HEK293 (cell line): ENCODE measurements around the gene CD207.

Experiments used
- CTCF ChIA-PET: fragments of 350-600 bp; formaldehyde crosslinking; extraction: SDS; loops from one replicate; lab custom pipeline; 2021; ENCODE audit warnings: antibody characterized with exemption; lab: Yijun Ruan, JAX
- POLR2A ChIA-PET: fragments of 300-600 bp; formaldehyde crosslinking; extraction: SDS; loops from one replicate; lab custom pipeline; 2020; ENCODE audit warnings: antibody characterized with exemption, inconsistent platforms; lab: Yijun Ruan, JAX
- H3K27ac ChIP-seq: fragments of 200-500 bp; sonication (Bioruptor generic); 2 replicates; pipeline ENCODE4 v1.5.1; 2014; ENCODE audit warnings: low read depth, low read length, control low read depth, inconsistent platforms; ENCODE audit errors: extremely low read depth
- H3K36me3 ChIP-seq, 2 experiments: fragments of 200-500 bp in 1 of 2; sonication (Bioruptor generic) in 1 of 2; 1 replicate in 1 of 2; 2 replicates in 1 of 2; pipeline ENCODE4 v1.5.1; 2014 to 2017; ENCODE audit warnings: inconsistent platforms in 2 of 2, low read length in 2 of 2; ENCODE audit not compliant: control insufficient read depth in 2 of 2, insufficient read depth in 1 of 2
- H3K4me1 ChIP-seq: fragments of 200-500 bp; sonication (Bioruptor generic); 2 replicates; pipeline ENCODE4 v1.5.1; 2014; ENCODE audit warnings: mild to moderate bottlenecking, low read length, inconsistent platforms; ENCODE audit not compliant: control insufficient read depth, insufficient read depth
- H3K4me3 ChIP-seq: 2 replicates; pipeline ENCODE4 v1.5.1; 2011; ENCODE audit warnings: low read depth, mild to moderate bottlenecking, control low read depth, low read length, moderate library complexity
- H3K9me3 ChIP-seq: fragments of 200-500 bp; sonication (Bioruptor generic); 2 replicates; pipeline ENCODE4 v1.5.1; 2014; ENCODE audit warnings: low read depth, low read length, inconsistent platforms; ENCODE audit not compliant: control insufficient read depth, insufficient read depth
- BCL11B ChIP-seq: fragments of 450-650 bp; formaldehyde crosslinking; IDR thresholded peaks from 2 replicates; pipeline ENCODE4 v1.5.1; 2016; ENCODE audit warnings: low read depth, missing biosample characterization, missing genetic modification characterization
- MYNN ChIP-seq: fragments of 450-650 bp; formaldehyde crosslinking; IDR thresholded peaks from 2 replicates; pipeline ENCODE4 v1.5.1; 2016; ENCODE audit warnings: missing biosample characterization, missing genetic modification characterization, borderline replicate concordance
- SCRT1 ChIP-seq: fragments of 450-650 bp; formaldehyde crosslinking; IDR thresholded peaks from 2 replicates; pipeline ENCODE4 v1.5.1; 2016; ENCODE audit warnings: missing biosample characterization, missing genetic modification characterization, borderline replicate concordance
- ZBTB8A ChIP-seq: fragments of 450-650 bp; formaldehyde crosslinking; IDR thresholded peaks from 2 replicates; pipeline ENCODE4 v1.5.1; 2016; ENCODE audit warnings: missing biosample characterization, missing genetic modification characterization
- ZNF138 ChIP-seq: fragments of 450-650 bp; formaldehyde crosslinking; IDR thresholded peaks from 2 replicates; pipeline ENCODE4 v1.5.1; 2016; ENCODE audit warnings: missing biosample characterization, missing genetic modification characterization, borderline replicate concordance
- ZNF19 ChIP-seq: fragments of 450-650 bp; formaldehyde crosslinking; IDR thresholded peaks from 2 replicates; pipeline ENCODE4; 2016; ENCODE audit warnings: missing biosample characterization, missing genetic modification characterization, low read depth
- ZNF221 ChIP-seq: fragments of 450-650 bp; formaldehyde crosslinking; IDR thresholded peaks from 2 replicates; pipeline ENCODE4 v1.5.1; 2017; ENCODE audit warnings: missing biosample characterization, missing genetic modification characterization, borderline replicate concordance
- ZNF266 ChIP-seq: fragments of 450-650 bp; formaldehyde crosslinking; IDR thresholded peaks from 2 replicates; pipeline ENCODE4 v1.5.1; 2016; ENCODE audit warnings: missing biosample characterization, missing genetic modification characterization, low read depth
- ZNF555 ChIP-seq: fragments of 450-650 bp; formaldehyde crosslinking; conservative IDR thresholded peaks from 2 replicates; pipeline ENCODE4 v1.5.1; 2017; ENCODE audit warnings: missing biosample characterization, mild to moderate bottlenecking, missing genetic modification characterization, inconsistent platforms
- ZNF791 ChIP-seq: fragments of 450-650 bp; formaldehyde crosslinking; IDR thresholded peaks from 2 replicates; pipeline ENCODE4 v1.5.1; 2016; ENCODE audit warnings: missing biosample characterization, missing genetic modification characterization
- ZNF792 ChIP-seq: fragments of 450-650 bp; formaldehyde crosslinking; IDR thresholded peaks from 2 replicates; pipeline ENCODE4 v1.5.1; 2016; ENCODE audit warnings: missing biosample characterization, missing genetic modification characterization
- TF ChIP-seq, protein P1 (sequence below): fragments of 450-650 bp; formaldehyde crosslinking; IDR thresholded peaks from 2 replicates; pipeline ENCODE4 v1.5.1; 2016; ENCODE audit warnings: missing biosample characterization, missing genetic modification characterization
- TF ChIP-seq, protein P2 (sequence below): fragments of 450-650 bp; formaldehyde crosslinking; IDR thresholded peaks from 2 replicates; pipeline ENCODE4 v1.5.1; 2017; ENCODE audit warnings: missing biosample characterization, mild to moderate bottlenecking, missing genetic modification characterization, moderate library complexity
- TF ChIP-seq, protein P3 (sequence below): fragments of 450-650 bp; formaldehyde crosslinking; IDR thresholded peaks from 2 replicates; pipeline ENCODE4 v1.5.1; 2016; ENCODE audit warnings: missing biosample characterization, missing genetic modification characterization
- TF ChIP-seq, protein P4 (sequence below): fragments of 450-650 bp; formaldehyde crosslinking; IDR thresholded peaks from 2 replicates; pipeline ENCODE4 v1.5.1; 2016; ENCODE audit warnings: missing biosample characterization, missing genetic modification characterization

CD207 gene

DNA sequence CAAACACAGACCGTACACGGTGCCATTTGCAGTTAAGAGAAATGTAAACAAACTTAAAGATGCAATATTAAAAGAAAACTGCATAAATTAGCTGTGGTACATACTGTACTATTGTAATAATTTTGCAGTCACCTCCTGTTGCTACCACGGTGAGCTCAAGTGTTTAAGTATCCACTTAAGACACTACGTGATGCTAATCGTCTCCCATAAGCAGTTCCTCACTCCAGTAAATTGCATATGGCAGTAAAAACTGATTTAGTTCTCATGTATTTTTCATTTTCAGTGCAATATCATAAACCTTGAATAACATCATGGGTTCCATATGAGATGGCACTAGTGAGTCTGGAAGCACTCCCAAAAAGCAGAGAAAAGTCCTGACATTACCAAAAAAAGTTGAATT is 29.6 kb downstream of the CD207 start:
- Histone ChIP-seq H3K36me3 (no peaks in the 10 kb centered on the region), H3K9me3 (no peaks in the 10 kb centered on the region), H3K4me3 (no peak overlapping the region), H3K4me1 (no peaks in the 10 kb centered on the region), H3K27ac (no peak overlapping the region)
- POLR2A ChIA-PET = no interaction called here
- CTCF ChIA-PET = interaction anchor here (1.3 to 1.4 kb wide), 2 partner anchors 20 to 65 kb away, joined by 3 to 5 read pairs; no protein-coding TSS in a partner anchor
- no peak for TF ChIP-seq ZNF221 (tag by site-specific recombination)
- no peak for TF ChIP-seq ZNF792 (tag by site-specific recombination)
- TF ChIP-seq ZBTB8A (tag by site-specific recombination) = no peak
- no peak for TF ChIP-seq BCL11B (tag by site-specific recombination)
- TF ChIP-seq, protein P1, sequence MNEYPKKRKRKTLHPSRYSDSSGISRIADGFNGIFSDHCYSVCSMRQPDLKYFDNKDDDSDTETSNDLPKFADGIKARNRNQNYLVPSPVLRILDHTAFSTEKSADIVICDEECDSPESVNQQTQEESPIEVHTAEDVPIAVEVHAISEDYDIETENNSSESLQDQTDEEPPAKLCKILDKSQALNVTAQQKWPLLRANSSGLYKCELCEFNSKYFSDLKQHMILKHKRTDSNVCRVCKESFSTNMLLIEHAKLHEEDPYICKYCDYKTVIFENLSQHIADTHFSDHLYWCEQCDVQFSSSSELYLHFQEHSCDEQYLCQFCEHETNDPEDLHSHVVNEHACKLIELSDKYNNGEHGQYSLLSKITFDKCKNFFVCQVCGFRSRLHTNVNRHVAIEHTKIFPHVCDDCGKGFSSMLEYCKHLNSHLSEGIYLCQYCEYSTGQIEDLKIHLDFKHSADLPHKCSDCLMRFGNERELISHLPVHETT (tag by site-specific recombination) = no peak
- TF ChIP-seq ZNF138 = no peak
- TF ChIP-seq ZNF555 = no peak
- TF ChIP-seq ZNF19 (tag by site-specific recombination) = no peak
- no peak for TF ChIP-seq MYNN (tag by site-specific recombination)

DNA sequence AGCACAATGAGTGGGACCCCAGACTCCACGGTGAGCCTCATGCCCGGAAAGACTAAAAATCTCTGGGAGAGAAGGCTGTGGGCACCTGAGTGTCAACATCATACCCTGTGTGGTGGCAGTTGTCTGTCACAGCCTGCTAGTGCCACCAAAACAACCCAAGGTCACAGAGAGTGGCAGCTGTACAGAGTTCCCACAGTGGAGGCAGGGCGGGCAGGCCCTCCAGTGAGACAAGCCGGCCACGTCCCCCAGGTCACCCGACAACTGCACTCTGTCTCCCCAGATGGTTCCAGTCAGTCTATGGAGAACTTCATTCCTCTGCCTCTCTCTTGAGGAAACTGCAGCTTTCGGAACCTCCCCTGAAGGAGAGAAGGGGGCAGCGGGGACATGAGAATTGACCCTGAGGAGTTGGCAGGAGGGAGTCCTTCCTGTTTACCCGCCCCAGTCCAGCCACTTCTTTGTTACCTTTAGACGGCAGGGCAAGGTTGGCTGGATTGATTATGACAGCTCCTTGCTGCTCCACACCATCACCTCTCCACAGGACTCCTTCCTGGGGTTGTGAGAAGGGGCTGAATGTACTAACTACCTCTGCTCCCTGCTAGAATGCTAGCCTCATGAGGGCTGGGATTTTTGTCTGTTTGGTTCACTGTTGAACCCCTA is 33.9 kb downstream of the CD207 start:
- ChIA-PET POLR2A (no interaction called here), CTCF (interaction anchor here (1.4 kb wide), 1 partner anchor 15 kb away, joined by 3 read pairs; no protein-coding TSS in a partner anchor)
- H3K27ac ChIP-seq = no peak overlapping the region
- no peaks in the 10 kb centered on the region for H3K36me3 ChIP-seq
- no peak for TF ChIP-seq ZNF266
- TF ChIP-seq, protein P2, sequence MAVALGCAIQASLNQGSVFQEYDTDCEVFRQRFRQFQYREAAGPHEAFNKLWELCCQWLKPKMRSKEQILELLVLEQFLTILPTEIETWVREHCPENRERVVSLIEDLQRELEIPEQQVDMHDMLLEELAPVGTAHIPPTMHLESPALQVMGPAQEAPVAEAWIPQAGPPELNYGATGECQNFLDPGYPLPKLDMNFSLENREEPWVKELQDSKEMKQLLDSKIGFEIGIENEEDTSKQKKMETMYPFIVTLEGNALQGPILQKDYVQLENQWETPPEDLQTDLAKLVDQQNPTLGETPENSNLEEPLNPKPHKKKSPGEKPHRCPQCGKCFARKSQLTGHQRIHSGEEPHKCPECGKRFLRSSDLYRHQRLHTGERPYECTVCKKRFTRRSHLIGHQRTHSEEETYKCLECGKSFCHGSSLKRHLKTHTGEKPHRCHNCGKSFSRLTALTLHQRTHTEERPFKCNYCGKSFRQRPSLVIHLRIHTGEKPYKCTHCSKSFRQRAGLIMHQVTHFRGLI = no peak
- TF ChIP-seq, protein P3, sequence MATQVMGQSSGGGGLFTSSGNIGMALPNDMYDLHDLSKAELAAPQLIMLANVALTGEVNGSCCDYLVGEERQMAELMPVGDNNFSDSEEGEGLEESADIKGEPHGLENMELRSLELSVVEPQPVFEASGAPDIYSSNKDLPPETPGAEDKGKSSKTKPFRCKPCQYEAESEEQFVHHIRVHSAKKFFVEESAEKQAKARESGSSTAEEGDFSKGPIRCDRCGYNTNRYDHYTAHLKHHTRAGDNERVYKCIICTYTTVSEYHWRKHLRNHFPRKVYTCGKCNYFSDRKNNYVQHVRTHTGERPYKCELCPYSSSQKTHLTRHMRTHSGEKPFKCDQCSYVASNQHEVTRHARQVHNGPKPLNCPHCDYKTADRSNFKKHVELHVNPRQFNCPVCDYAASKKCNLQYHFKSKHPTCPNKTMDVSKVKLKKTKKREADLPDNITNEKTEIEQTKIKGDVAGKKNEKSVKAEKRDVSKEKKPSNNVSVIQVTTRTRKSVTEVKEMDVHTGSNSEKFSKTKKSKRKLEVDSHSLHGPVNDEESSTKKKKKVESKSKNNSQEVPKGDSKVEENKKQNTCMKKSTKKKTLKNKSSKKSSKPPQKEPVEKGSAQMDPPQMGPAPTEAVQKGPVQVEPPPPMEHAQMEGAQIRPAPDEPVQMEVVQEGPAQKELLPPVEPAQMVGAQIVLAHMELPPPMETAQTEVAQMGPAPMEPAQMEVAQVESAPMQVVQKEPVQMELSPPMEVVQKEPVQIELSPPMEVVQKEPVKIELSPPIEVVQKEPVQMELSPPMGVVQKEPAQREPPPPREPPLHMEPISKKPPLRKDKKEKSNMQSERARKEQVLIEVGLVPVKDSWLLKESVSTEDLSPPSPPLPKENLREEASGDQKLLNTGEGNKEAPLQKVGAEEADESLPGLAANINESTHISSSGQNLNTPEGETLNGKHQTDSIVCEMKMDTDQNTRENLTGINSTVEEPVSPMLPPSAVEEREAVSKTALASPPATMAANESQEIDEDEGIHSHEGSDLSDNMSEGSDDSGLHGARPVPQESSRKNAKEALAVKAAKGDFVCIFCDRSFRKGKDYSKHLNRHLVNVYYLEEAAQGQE = no peak
- no peak for TF ChIP-seq SCRT1 (tag by site-specific recombination)
- TF ChIP-seq, protein P4, sequence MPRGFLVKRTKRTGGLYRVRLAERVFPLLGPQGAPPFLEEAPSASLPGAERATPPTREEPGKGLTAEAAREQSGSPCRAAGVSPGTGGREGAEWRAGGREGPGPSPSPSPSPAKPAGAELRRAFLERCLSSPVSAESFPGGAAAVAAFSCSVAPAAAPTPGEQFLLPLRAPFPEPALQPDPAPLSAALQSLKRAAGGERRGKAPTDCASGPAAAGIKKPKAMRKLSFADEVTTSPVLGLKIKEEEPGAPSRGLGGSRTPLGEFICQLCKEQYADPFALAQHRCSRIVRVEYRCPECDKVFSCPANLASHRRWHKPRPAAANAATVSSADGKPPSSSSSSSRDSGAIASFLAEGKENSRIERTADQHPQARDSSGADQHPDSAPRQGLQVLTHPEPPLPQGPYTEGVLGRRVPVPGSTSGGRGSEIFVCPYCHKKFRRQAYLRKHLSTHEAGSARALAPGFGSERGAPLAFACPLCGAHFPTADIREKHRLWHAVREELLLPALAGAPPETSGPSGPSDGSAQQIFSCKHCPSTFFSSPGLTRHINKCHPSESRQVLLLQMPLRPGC (tag by site-specific recombination) = no peak
- TF ChIP-seq ZNF791 = no peak
- H3K4me1 ChIP-seq = no peaks in the 10 kb centered on the region
- no peaks in the 10 kb centered on the region for H3K9me3 ChIP-seq
- H3K4me3 ChIP-seq = no peak overlapping the region
